CD4-positive, alpha-beta T cell treated with Interferon gamma for 1 hour (primary cell): ENCODE data around the gene PDLIM7.

Experiments used
- DNase-seq: peaks from one replicate; pipeline ENCODE4 v3.0.0-alpha.2; 2020

The PDLIM7 gene

DNA sequence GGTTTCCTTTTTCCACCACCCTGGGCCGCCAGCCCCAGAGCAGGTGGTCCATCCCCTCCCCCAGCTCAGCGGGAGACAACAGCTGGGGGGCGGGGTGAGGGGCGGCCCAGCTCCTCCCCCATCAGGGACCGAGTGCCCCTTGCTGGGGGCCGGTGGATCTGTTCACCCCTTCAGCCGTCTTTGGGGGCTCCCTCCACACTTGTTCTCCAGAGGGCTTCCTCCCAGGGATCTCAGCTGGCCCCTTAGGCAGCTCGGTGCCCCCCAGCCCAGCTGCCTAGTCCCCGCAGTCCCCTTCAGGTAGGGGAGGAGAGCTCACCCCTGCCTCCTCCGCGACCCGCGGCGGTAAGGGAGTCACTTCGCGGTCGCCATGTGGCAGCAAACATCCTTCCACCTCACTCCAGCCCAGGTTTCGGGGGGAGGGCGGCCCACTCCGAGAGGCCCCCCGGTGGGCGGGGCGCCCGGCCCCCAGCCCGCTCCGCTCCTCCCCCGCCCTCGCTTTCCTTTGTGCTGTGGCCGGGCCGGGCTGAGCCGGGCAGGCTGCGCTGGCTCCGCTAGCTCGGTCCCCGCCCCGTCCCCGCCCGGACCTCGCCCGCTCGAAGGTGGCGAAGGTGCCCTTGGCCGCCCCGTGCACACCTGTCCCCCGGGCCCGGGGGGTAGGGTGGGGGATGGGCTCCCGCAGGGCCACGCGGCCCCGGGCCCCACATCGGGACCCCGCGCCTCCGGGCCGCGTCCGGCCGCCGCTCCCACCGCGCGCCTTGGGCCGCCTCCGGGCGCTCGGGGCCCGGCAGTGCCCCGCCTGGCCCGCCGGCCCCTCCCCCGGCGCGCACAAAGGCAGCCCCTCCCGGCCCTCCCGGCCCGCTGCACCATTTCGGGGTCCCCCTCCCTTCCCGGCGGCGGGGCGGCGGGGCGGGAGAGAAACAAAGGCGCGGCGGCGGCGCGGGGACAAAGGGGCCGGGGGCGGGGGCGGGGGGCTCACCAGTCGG is 24.7 kb downstream of the PDLIM7 start:
- DNase-seq, result peak; percentile 65

GRCh38 chr5:177471610-177472356 is 25.6 kb downstream of the PDLIM7 start:
- no peak for DNase-seq

- DNase-seq, result no peak
These were observed 26.5 kb downstream of the PDLIM7 start for GRCh38 chr5:177470759-177471536.

DNA sequence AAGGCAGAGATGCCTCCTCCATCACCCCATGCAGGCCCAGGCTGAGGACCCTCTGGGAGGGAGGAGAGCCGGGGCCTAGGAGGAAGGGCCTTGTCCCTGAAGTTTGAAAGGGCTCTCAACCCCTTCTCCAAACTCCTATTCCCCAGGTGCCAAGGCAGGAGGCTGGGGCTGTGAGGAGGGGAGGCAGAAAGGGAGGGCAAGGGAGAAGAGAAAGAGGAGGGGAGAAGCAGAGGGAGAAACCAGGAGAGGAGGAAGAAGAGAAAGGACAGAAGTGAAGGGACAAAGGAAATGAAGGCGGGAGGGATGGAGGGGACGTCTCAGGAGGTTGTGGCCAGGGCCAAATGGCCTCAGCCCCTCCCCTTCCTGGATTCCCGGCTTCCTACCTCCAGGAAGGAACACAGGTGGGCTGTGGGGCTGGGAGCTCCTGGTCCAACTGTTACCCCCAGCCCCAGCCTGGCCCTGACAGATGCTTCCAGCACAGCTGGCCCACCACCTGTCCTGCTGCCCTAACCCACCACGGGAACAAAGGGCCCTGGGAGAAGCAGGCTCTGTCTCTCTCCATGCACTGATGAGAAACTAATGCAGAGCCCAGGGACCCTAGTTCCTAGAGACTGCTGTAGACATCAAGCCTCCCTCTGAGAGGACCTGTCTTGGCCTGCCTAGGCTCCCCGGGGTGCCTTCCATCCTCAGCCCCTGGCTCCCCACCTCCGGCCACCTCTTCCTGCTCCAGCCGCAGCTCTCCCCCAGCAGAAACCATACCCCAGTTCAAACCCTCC is 27.5 kb downstream of the PDLIM7 start:
- no peak for DNase-seq

- DNase-seq, result no peak
These were observed 28.4 kb downstream of the PDLIM7 start for GRCh38 chr5:177468685-177469628.

GRCh38 chr5:177468329-177468684 is 29.1 kb downstream of the PDLIM7 start:
- no peak for DNase-seq

DNA sequence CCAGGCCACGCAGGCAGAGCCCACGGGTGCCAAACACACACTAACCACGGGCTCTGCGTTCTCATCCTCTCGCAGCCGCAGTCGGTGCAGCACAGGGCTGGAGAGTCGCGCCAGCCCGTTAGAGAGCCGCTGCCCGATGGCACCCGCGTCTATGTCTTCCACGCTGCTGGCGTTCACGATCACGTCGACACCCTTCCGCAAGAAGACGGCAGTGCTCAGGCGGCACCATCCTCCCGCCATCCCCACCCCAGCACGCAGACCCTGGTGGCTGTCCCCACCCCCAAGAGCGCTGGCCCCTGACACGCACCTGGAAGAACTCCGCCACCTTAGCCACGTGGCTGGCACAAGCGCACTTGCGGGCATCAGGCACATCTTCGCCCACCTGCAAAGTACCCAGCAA is 30.0 kb downstream of the PDLIM7 start:
- no peak for DNase-seq

GRCh38 chr5:177466861-177467260 is 30.5 kb downstream of the PDLIM7 start:
- no peak for DNase-seq

DNA sequence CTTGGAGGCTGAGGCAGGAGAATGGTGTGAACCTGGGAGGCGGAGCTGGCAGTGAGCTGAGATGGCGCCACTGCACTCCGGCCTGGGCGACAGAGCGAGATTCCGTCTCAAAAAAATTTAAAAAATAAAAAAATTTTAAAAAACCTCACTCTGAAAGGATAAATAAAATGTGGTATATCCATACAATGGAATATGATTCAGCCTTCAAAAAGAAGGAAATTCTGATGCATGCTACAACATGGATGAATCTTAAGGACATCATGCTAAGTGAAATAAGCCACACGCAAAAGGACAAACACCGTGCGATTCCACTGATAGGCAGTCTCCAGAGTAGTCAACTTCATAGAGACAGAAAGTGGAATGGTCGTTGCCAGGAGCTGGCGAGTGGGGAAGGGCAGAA is 32.4 kb downstream of the PDLIM7 start:
- no peak for DNase-seq

DNA sequence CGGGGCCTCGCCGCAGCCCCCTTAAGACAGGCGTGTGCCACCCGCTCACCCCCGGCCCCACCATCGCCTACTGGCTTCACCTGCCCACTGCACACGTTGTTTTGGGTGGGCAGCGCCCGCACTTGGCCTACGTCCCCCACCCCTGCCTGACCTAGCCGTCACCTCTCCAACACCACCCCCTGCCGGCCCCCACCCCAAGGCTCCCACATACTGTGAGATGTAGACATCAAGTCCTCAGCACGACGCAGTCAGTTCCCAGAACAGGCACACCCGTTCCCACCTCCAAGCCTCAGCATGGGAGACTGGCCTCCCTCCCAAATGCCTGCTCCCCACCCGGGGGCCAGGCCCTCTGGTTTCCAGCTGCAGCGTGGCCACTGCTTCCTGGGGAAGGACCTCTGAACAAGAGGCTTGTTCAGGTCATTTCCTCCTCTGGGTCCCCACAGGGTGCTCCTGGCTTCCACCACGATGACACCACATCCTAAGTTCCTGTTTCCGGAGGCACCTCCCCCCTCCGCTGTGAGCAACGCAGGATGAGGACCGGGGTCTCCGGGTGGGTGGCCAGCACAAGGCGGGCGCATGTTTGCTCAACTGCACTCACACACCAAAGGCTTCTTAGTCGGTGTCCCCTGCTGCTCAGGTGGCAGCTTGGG is 35.3 kb downstream of the PDLIM7 start:
- peak; percentile 57 for DNase-seq

GRCh38 chr5:177459819-177460628 is 37.4 kb downstream of the PDLIM7 start:
- no peak for DNase-seq

DNA sequence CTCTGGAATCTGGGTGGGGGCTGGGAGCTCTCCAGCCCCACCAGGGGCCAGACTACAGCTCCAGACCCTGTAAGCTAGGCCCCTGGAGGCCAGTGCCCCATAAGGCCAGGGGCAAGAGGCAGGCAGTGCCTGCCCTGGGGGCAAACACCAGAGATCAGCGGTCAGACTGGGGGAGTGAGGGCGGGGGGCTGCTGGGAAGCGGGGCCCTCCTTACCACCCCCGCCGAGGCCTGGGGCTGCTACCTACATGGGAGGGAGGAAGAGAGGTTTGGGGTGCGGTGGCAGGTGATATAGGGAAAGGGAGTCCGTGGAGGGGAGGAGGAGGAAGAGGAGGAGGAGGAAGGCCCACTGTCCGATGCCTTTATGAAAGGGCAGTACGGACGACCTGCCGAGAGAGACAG is 38.0 kb downstream of the PDLIM7 start:
- no peak for DNase-seq

- DNase-seq, result no peak
These were observed 38.5 kb downstream of the PDLIM7 start for GRCh38 chr5:177458912-177459350.

DNA sequence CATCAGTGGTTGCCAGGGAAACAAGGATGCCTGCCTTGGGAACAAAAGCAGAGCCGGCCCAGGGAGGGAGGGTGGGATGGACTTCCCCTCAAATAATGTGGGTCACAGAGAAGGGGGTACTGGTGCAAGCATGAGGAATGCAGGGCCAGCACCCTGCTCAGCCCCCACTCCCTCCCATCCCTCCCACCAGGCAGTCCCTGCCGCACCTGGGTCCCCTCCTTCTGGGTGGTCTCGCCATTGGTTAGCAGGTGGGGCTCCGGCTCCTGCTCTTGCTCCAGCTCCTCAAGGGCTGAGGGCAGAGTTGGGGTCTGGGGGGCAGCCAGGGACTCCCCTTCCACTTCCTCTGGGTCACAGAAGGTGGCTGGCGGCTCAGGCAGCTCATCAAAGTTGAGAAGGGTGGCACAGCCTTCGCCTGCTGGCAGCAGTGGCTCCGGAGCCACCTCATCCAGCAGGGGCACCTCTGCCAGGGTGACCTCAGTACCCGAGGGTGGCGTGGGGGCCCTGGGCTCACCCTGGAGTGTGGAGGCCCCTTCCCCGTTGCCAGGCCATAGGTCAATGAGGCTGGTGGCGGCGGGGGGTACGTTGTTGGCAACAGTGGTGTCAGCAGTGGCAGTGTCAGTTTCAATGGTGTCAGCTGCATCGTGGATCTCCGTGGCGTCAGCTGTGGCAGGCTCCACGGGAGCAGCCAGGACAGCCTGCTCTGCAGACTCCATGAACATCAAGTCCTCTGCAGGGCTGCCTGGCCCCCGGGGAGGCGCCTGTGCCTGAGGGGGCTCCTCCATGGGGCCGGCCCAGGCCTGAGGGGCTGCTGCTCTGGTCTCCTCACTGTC is 39.3 kb downstream of the PDLIM7 start:
- DNase-seq, result no peak

GRCh38 chr5:177456976-177457851 is 40.2 kb downstream of the PDLIM7 start:
- peak; percentile 88 for DNase-seq

GRCh38 chr5:177456591-177456964 is 40.8 kb downstream of the PDLIM7 start:
- DNase-seq, result no peak

DNA sequence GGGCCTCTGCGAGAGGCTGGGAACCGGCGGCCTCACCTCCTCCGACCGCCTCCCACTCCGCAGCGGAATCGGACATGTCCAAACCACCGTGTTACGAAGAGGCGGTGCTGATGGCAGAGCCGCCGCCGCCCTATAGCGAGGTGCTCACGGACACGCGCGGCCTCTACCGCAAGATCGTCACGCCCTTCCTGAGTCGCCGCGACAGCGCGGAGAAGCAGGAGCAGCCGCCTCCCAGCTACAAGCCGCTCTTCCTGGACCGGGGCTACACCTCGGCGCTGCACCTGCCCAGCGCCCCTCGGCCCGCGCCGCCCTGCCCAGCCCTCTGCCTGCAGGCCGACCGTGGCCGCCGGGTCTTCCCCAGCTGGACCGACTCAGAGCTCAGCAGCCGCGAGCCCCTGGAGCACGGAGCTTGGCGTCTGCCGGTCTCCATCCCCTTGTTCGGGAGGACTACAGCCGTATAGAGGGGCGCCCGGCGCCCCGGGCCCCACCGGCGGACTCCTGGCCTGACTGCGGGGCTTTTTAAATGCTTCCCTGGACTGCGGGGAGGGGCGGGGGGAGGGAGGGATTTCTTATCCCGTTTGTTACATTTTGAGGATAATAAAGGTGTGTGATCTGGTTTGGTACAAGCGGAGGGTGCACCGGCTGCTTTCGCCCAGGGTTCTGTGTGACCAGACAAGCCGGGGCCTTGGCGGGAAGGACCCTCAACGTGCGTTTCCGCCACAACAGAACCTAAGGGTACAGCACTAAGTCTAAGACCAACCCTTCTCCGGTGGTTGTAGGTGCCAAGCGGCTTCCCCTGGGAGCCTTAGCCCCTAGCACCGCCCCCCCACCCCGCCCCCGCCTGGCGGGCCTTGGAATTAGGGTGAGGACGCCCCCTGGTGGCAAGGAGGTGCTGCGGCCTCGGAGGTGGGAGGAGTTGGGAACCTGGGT is 41.5 kb downstream of the PDLIM7 start:
- peak; percentile 89 for DNase-seq
